MM.1S (cell line): ENCODE measurements around the gene PHF21A.

Experiments used
- DNase-seq: peaks from one replicate; pipeline ENCODE4 v3.0.0-alpha.2; 2015
- H2AFZ ChIP-seq: fragments of 300-600 bp; sonication (generic); 2 replicates; pipeline ENCODE4 v1.6.0; 2016; ENCODE audit warnings: antibody characterized with exemption, low read length
- H3F3A ChIP-seq: fragments of 300-600 bp; sonication (generic); 2 replicates; pipeline ENCODE4 v1.6.1; 2016; ENCODE audit warnings: mild to moderate bottlenecking, antibody characterized with exemption, low read length, moderate library complexity, mixed read lengths; ENCODE audit not compliant: insufficient read depth
- H3K27ac ChIP-seq: fragments of 300-600 bp; sonication (generic); 2 replicates; pipeline ENCODE4 v1.5.1; 2016; ENCODE audit warnings: mild to moderate bottlenecking, low read length
- H3K27me3 ChIP-seq: fragments of 300-600 bp; sonication (generic); replicated peaks from 2 replicates; pipeline ENCODE4 v1.6.0; 2016; ENCODE audit warnings: low read length; ENCODE audit not compliant: insufficient read depth
- H3K36me3 ChIP-seq: fragments of 300-600 bp; sonication (generic); replicated peaks from 2 replicates; pipeline ENCODE4 v1.6.1; 2016; ENCODE audit warnings: mild to moderate bottlenecking, low read length, mixed read lengths; ENCODE audit not compliant: insufficient read depth
- H3K4me1 ChIP-seq: fragments of 300-600 bp; sonication (generic); 2 replicates; pipeline ENCODE4 v1.6.1; 2016; ENCODE audit warnings: low read length, mixed read lengths
- H3K4me2 ChIP-seq: fragments of 300-600 bp; sonication (generic); 2 replicates; pipeline ENCODE4 v1.6.0; 2016; ENCODE audit warnings: low read depth, low read length
- H3K4me3 ChIP-seq: fragments of 300-600 bp; sonication (generic); 2 replicates; pipeline ENCODE4 v1.5.1; 2016; ENCODE audit warnings: low read length, mixed read lengths
- H3K79me2 ChIP-seq: fragments of 300-600 bp; sonication (generic); 2 replicates; pipeline ENCODE4 v1.6.1; 2016; ENCODE audit warnings: mixed run types, low read length, mixed read lengths
- H3K9ac ChIP-seq: fragments of 300-600 bp; sonication (generic); 2 replicates; pipeline ENCODE4 v1.6.1; 2016; ENCODE audit warnings: low read length, mixed read lengths
- H3K9me2 ChIP-seq: fragments of 300-600 bp; sonication (generic); replicated peaks from 2 replicates; pipeline ENCODE4 v1.6.1; 2016; ENCODE audit warnings: mild to moderate bottlenecking, low read length, mixed read lengths; ENCODE audit not compliant: insufficient read depth
- H3K9me3 ChIP-seq: fragments of 300-600 bp; sonication (generic); replicated peaks from 2 replicates; pipeline ENCODE4 v1.6.1; 2016; ENCODE audit warnings: mild to moderate bottlenecking, low read length, mixed read lengths; ENCODE audit not compliant: insufficient read depth
- H4K20me1 ChIP-seq: fragments of 300-600 bp; sonication (generic); 2 replicates; pipeline ENCODE4 v1.6.1; 2016; ENCODE audit warnings: mild to moderate bottlenecking, low read length, moderate library complexity, mixed read lengths; ENCODE audit not compliant: insufficient read depth
- CTCF ChIP-seq: fragments of 300-600 bp; sonication (generic); IDR thresholded peaks from 2 replicates; pipeline ENCODE4 v1.5.1; 2016; ENCODE audit warnings: antibody characterized with exemption, low read length, mixed read lengths
- EZH2 ChIP-seq: fragments of 300-600 bp; sonication (generic); optimal IDR thresholded peaks from 2 replicates; pipeline ENCODE3; 2017; ENCODE audit warnings: low read depth, mild to moderate bottlenecking, antibody characterized with exemption, low read length, mixed read lengths
- EZH2phosphoT487 ChIP-seq: fragments of 300-600 bp; sonication (generic); IDR thresholded peaks from 2 replicates; pipeline ENCODE4 v1.6.1; 2018; ENCODE audit warnings: antibody characterized with exemption, low read length

PHF21A gene

GRCh38 chr11:46105134-46105628 lies 16.1 kb downstream of the PHF21A start:
- no peaks in the 10 kb centered on the region for H3K9me2 ChIP-seq
- no peak for TF ChIP-seq CTCF
- no peak for TF ChIP-seq EZH2
- no peak for TF ChIP-seq EZH2phosphoT487
- no peak overlapping the region for H3K9ac ChIP-seq
- peaks cover 14% of the 10 kb centered on the region for H3F3A ChIP-seq
- no peaks in the 10 kb centered on the region for H4K20me1 ChIP-seq
- H3K9me3 ChIP-seq, result no peaks in the 10 kb centered on the region
- H2AFZ ChIP-seq, result no peak overlapping the region
- no peaks in the 10 kb centered on the region for H3K36me3 ChIP-seq
- H3K79me2 ChIP-seq, result peaks cover 34% of the 10 kb centered on the region
- H3K4me2 ChIP-seq, result no peak overlapping the region
- H3K27me3 ChIP-seq, result no peaks in the 10 kb centered on the region
- peaks cover 8% of the 10 kb centered on the region; the same call in 1 of the 2 replicates for H3K4me1 ChIP-seq
- H3K27ac ChIP-seq, result no peak overlapping the region
- DNase-seq, result no peak
- H3K4me3 ChIP-seq, result no peak overlapping the region

GRCh38 chr11:46102843-46103242 lies 18.4 kb downstream of the PHF21A start:
- TF ChIP-seq EZH2, result no peak
- no peak for TF ChIP-seq CTCF
- Histone ChIP-seq H3F3A (peaks cover 23% of the 10 kb centered on the region), H3K79me2 (peaks cover 42% of the 10 kb centered on the region), H3K27me3 (no peaks in the 10 kb centered on the region), H3K4me2 (no peak overlapping the region), H3K27ac (no peak overlapping the region), H3K9me2 (no peaks in the 10 kb centered on the region), H3K9me3 (no peaks in the 10 kb centered on the region), H4K20me1 (no peaks in the 10 kb centered on the region), H2AFZ (no peak overlapping the region), H3K36me3 (no peaks in the 10 kb centered on the region), H3K4me1 (peaks cover 16% of the 10 kb centered on the region), H3K9ac (no peak overlapping the region), H3K4me3 (no peak overlapping the region)
- DNase-seq, result no peak

- Histone ChIP-seq H3K79me2 (peaks cover 58% of the 10 kb centered on the region), H3K4me2 (peak overlapping the region; percentile 70), H3K4me3 (peak overlapping the region; percentile 37), H2AFZ (no peak overlapping the region), H3K4me1 (peaks cover 16% of the 10 kb centered on the region), H3K27ac (peak overlapping the region; percentile 70), H3K27me3 (no peaks in the 10 kb centered on the region), H3K9me2 (no peaks in the 10 kb centered on the region), H3K36me3 (no peaks in the 10 kb centered on the region), H3K9ac (peak overlapping the region; percentile 7; the same call in 1 of the 2 replicates), H3K9me3 (no peaks in the 10 kb centered on the region), H4K20me1 (no peaks in the 10 kb centered on the region), H3F3A (peaks cover 23% of the 10 kb centered on the region)
- peak; percentile 83 for DNase-seq
- no peak for TF ChIP-seq EZH2phosphoT487
- no peak for TF ChIP-seq CTCF
- no peak for TF ChIP-seq EZH2
These were observed 20.6 kb downstream of the PHF21A start for GRCh38 chr11:46100670-46101069.
